Breast epithelium (tissue), 3 donors: ENCODE measurements around the gene WWOX.

ENCODE experiments used
- POLR2A ChIP-seq: fragments of 450-650 bp; IDR thresholded peaks from one replicate; pipeline ENCODE4 v1.6.1; 2016; ENCODE audit warnings: antibody characterized with exemption, mild to moderate bottlenecking, moderate library complexity
- TF ChIP-seq, protein P1 (sequence below), 3 donors: fragments of 450-650 bp; IDR thresholded peaks; one replicate each; pipeline ENCODE4 v1.5.1; 2016 to 2017; ENCODE audit warnings: antibody characterized with exemption in 3 of 3, mild to moderate bottlenecking in 3 of 3, moderate library complexity in 3 of 3

- TF ChIP-seq POLR2A, result no peak
- TF ChIP-seq, protein P1, sequence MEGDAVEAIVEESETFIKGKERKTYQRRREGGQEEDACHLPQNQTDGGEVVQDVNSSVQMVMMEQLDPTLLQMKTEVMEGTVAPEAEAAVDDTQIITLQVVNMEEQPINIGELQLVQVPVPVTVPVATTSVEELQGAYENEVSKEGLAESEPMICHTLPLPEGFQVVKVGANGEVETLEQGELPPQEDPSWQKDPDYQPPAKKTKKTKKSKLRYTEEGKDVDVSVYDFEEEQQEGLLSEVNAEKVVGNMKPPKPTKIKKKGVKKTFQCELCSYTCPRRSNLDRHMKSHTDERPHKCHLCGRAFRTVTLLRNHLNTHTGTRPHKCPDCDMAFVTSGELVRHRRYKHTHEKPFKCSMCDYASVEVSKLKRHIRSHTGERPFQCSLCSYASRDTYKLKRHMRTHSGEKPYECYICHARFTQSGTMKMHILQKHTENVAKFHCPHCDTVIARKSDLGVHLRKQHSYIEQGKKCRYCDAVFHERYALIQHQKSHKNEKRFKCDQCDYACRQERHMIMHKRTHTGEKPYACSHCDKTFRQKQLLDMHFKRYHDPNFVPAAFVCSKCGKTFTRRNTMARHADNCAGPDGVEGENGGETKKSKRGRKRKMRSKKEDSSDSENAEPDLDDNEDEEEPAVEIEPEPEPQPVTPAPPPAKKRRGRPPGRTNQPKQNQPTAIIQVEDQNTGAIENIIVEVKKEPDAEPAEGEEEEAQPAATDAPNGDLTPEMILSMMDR (IDR thresholded peaks at IDR 0.05), result no peak
Measured at GRCh38 chr16:79104567-79104966, 1005.1 kb downstream of the WWOX start.
